Endothelial cell of umbilical vein (primary cell): Measurements from ENCODE around the gene MAPK1IP1L. TPM values are rescaled to one million over a fixed set of nuclear protein-coding genes. Genes with fewer than 3 reads are reported as not detected.

Experiments
- BruUV-seq: library from RNA; stranded (reverse); fragments of 400-500 nt; replicated peaks from 2 replicates; lab custom pipeline; 2021; lab: Mats Ljungman, UMichigan
- CTCF ChIA-PET: fragments of 300-600, 350-600 bp; sonication (Branson Sonifier 250); formaldehyde crosslinking; loops from one replicate; lab custom pipeline; 2021; ENCODE audit warnings: antibody characterized with exemption, inconsistent platforms; lab: Charles Lee
- POLR2A ChIA-PET: fragments of 300-600, 350-600 bp; sonication (Branson Sonifier 250); formaldehyde crosslinking; loops from one replicate; lab custom pipeline; 2021; ENCODE audit warnings: antibody characterized with exemption, inconsistent platforms; lab: Charles Lee
- DNase-seq: peaks from one replicate; pipeline ENCODE4 v3.0.0-alpha.2; 2011; ENCODE audit warnings: low read depth, low spot score
- FAIRE-seq: peaks from 2 replicates; lab custom pipeline; 2011; peaks lifted over from hg19 to GRCh38; lab: Jason Lieb, UNC
- H2AFZ ChIP-seq: 2 replicates; pipeline ENCODE4 v1.6.0; 2012; ENCODE audit warnings: low read depth, low read length, control low read depth, inconsistent platforms
- H3K27ac ChIP-seq: 2 replicates; pipeline ENCODE4 v1.5.1; 2011; ENCODE audit warnings: low read depth, mild to moderate bottlenecking, control low read depth, low read length, moderate library complexity; ENCODE audit not compliant: insufficient read depth
- H3K27me3 ChIP-seq, 2 experiments: 2 replicates each; pipeline versions ENCODE4 v1.6.0 to v1.6.1; 2011; ENCODE audit warnings: low read length in 2 of 2, mixed read lengths in 1 of 2; ENCODE audit not compliant: control insufficient read depth in 2 of 2, insufficient read depth in 2 of 2
- H3K36me3 ChIP-seq, 2 experiments: 2 replicates in 1 of 2; 3 replicates in 1 of 2; pipeline ENCODE4 v1.5.1; 2011; ENCODE audit warnings: low read length in 2 of 2, mild to moderate bottlenecking in 1 of 2, moderate library complexity in 1 of 2; ENCODE audit not compliant: control insufficient read depth in 2 of 2, insufficient read depth in 2 of 2; ENCODE audit errors: extremely low read depth in 1 of 2
- H3K4me1 ChIP-seq: 3 replicates; pipeline ENCODE4 v1.5.1; 2011; ENCODE audit warnings: mild to moderate bottlenecking, low read length; ENCODE audit not compliant: control insufficient read depth, insufficient read depth; ENCODE audit errors: extremely low read depth
- H3K4me2 ChIP-seq: 2 replicates; pipeline ENCODE4 v1.6.1; 2011; ENCODE audit warnings: low read length, control low read depth, mixed read lengths; ENCODE audit not compliant: insufficient read depth
- H3K4me3 ChIP-seq, 3 experiments: fragments of 200-600 bp in 1 of 3; sonication (generic), shearing (Covaris generic) in 1 of 3; replicated peaks in 1 of 3; 2 replicates each; pipeline ENCODE4 v1.5.1; 2011 to 2016; ENCODE audit warnings: control low read depth in 3 of 3, low read length in 3 of 3, mild to moderate bottlenecking in 2 of 3, inconsistent platforms in 1 of 3, low read depth in 1 of 3, moderate library complexity in 1 of 3; ENCODE audit not compliant: insufficient read depth in 1 of 3
- H3K79me2 ChIP-seq: 2 replicates; pipeline ENCODE4 v1.6.0; 2012; ENCODE audit warnings: low read length, inconsistent platforms; ENCODE audit not compliant: control insufficient read depth, insufficient read depth
- H3K9ac ChIP-seq: replicated peaks from 2 replicates; pipeline ENCODE3; 2011; ENCODE audit warnings: low read length, control low read depth; ENCODE audit not compliant: insufficient read depth; ENCODE audit errors: extremely low read depth
- H3K9me1 ChIP-seq: replicated peaks from 3 replicates; pipeline ENCODE4 v1.6.0; 2011; ENCODE audit warnings: mild to moderate bottlenecking, low read length; ENCODE audit not compliant: control insufficient read depth, insufficient read depth; ENCODE audit errors: extremely low read depth
- H3K9me3 ChIP-seq: replicated peaks from 2 replicates; pipeline ENCODE4 v1.5.1; 2012; ENCODE audit warnings: low read length, inconsistent platforms; ENCODE audit not compliant: control insufficient read depth, insufficient read depth
- H4K20me1 ChIP-seq: replicated peaks from 2 replicates; pipeline ENCODE3; 2011; ENCODE audit warnings: mild to moderate bottlenecking, low read length; ENCODE audit not compliant: control insufficient read depth, insufficient read depth; ENCODE audit errors: extremely low read depth
- CTCF ChIP-seq, 2 donors: IDR thresholded peaks; 1 replicate in 1 of 2; 2 replicates in 1 of 2; pipeline ENCODE4 v1.5.1; 2011; ENCODE audit warnings: low read length in 2 of 2, mild to moderate bottlenecking in 2 of 2, moderate library complexity in 2 of 2, control low read depth in 1 of 2, inconsistent platforms in 1 of 2, low read depth in 1 of 2; ENCODE audit not compliant: insufficient read depth in 1 of 2; ENCODE audit errors: extremely low read depth in 1 of 2
- EZH2 ChIP-seq: IDR thresholded peaks from 2 replicates; pipeline ENCODE4 v1.6.1; 2012; ENCODE audit warnings: borderline replicate concordance, low read depth, mild to moderate bottlenecking, moderate library complexity, low read length, inconsistent platforms; ENCODE audit not compliant: severe bottlenecking
- FOS ChIP-seq: IDR thresholded peaks from 2 replicates; pipeline ENCODE4 v1.6.1; 2011; ENCODE audit warnings: mild to moderate bottlenecking, low read length, moderate library complexity, borderline replicate concordance; ENCODE audit not compliant: insufficient read depth
- GATA2 ChIP-seq: IDR thresholded peaks from 2 replicates; pipeline ENCODE4 v1.7.0; 2011; ENCODE audit warnings: low read depth, mild to moderate bottlenecking, moderate library complexity, mixed read lengths, low read length; ENCODE audit not compliant: insufficient read length, insufficient read depth
- MAX ChIP-seq: IDR thresholded peaks from 2 replicates; pipeline ENCODE4 v1.6.1; 2011; ENCODE audit not compliant: insufficient read depth, insufficient read length
- MYC ChIP-seq: IDR thresholded peaks from one replicate; pipeline ENCODE4 v1.6.1; 2011; ENCODE audit warnings: mild to moderate bottlenecking, low read depth, low read length
- POLR2A ChIP-seq: IDR thresholded peaks from 2 replicates; pipeline ENCODE4 v1.6.1; 2012; ENCODE audit warnings: low read depth, mild to moderate bottlenecking, control low read depth, low read length
- POLR2AphosphoS5 ChIP-seq: IDR thresholded peaks from 2 replicates; pipeline ENCODE4 v1.6.1; 2012; ENCODE audit warnings: low read depth, mild to moderate bottlenecking, control low read depth, low read length, moderate library complexity; ENCODE audit not compliant: insufficient read depth
- dilution Hi-C: fragments of 300-500 bp; cut with MboI; formaldehyde crosslinking; loops from one replicate; pipeline ENCODE4 v1.15.0; 2019; ENCODE audit warnings: low sequenced_read_pairs; ENCODE audit not compliant: extremely low pct_ligation_motif_present
- intact Hi-C: fragments of 100-400 bp; cut with micrococcal nuclease; formaldehyde crosslinking; loops from one replicate; pipeline ENCODE4 v1.10.0; 2022
- polyA plus RNA-seq, 4 experiments: library from polyadenylated mRNA; depleted of rRNA in 3 of 4; stranded (reverse) in 3 of 4; unstranded in 1 of 4; fragments of >200 nt; gene quantifications; 2 replicates each; pipeline versions ENCODE4 v1.2.1 to v1.2.3, GENCODE V29; 2011 to 2012; ENCODE audit warnings: missing spikeins in 1 of 4
- total RNA-seq: library from RNA; stranded (reverse); gene quantifications from 2 replicates; pipeline ENCODE4 v1.2.3, GENCODE V29; 2021

MAPK1IP1L gene
- total and polyA plus RNA-seq, 2 donors (not counting 3 experiments of a cell fraction or from before 2014, with no cell fraction given): 129 to 208 TPM

GRCh38 chr14:55074662-55075061 lies 23.2 kb downstream of the MAPK1IP1L start:
- TF ChIP-seq FOS (no peak), CTCF (IDR thresholded peaks at IDR 0.05; ENCODE audit: extremely low read depth in 1 of 2, insufficient read depth in 1 of 2, low read depth in 1 of 2, low read length in 2 of 2) (no peak), MYC (no peak), POLR2A (no peak), MAX (no peak), EZH2 (no peak), GATA2 (no peak), POLR2AphosphoS5 (no peak)
- ChIA-PET POLR2A (no interaction called here), CTCF (interaction anchor here (0.6 to 1.1 kb wide), 2 partner anchors 9 to 15 kb away, joined by 3 read pairs; no protein-coding TSS in a partner anchor)
- Histone ChIP-seq H3K79me2 (no peaks in the 10 kb centered on the region), H3K27me3 (no peaks in the 10 kb centered on the region), H3K9me3 (no peaks in the 10 kb centered on the region), H3K4me2 (no peak overlapping the region), H2AFZ (peak overlapping the region; percentile 13), H3K27ac (no peak overlapping the region), H3K36me3 (no peaks in the 10 kb centered on the region), H4K20me1 (no peaks in the 10 kb centered on the region), H3K9me1 (no peaks in the 10 kb centered on the region), H3K4me1 (peaks cover 10% of the 10 kb centered on the region), H3K4me3 (no peak overlapping the region), H3K9ac (no peak overlapping the region)
- DNase-seq: no peak
- FAIRE-seq: no peak
- dilution Hi-C loops: no loop called here
- intact Hi-C loops: no loop called here
- no TSS peak for BruUV-seq
